T follicular helper cell (primary cell): ENCODE data around the gene APOB.

Experiments
- DNase-seq: peaks from one replicate; pipeline ENCODE4 v3.0.0-alpha.2; 2020; ENCODE audit warnings: low read depth

APOB gene

GRCh38 chr2:21017748-21018276 lies 26.1 kb downstream of the APOB start:
- DNase-seq, result no peak

- no peak for DNase-seq
Observed at GRCh38 chr2:21015281-21015645, 28.6 kb downstream of the APOB start.

- DNase-seq, result no peak
Observed at GRCh38 chr2:21014364-21015280, 29.3 kb downstream of the APOB start.

- no peak for DNase-seq
Observed at GRCh38 chr2:21013043-21013816, 30.6 kb downstream of the APOB start.

GRCh38 chr2:21012557-21012937 lies 31.3 kb downstream of the APOB start:
- DNase-seq, result no peak

- no peak for DNase-seq
Observed at GRCh38 chr2:21011876-21012556, 31.9 kb downstream of the APOB start.

GRCh38 chr2:21011453-21011852 lies 32.4 kb downstream of the APOB start:
- DNase-seq, result no peak

- DNase-seq, result no peak
Observed at GRCh38 chr2:21010813-21011439, 32.9 kb downstream of the APOB start.

- DNase-seq, result no peak
Observed at GRCh38 chr2:21009662-21010225, 34.1 kb downstream of the APOB start.

GRCh38 chr2:21008790-21009661 lies 34.8 kb downstream of the APOB start:
- DNase-seq, result no peak

GRCh38 chr2:21008014-21008789 lies 35.7 kb downstream of the APOB start:
- DNase-seq, result no peak

- no peak for DNase-seq
Observed at GRCh38 chr2:21007129-21008013, 36.5 kb downstream of the APOB start.

- DNase-seq, result no peak
Observed at GRCh38 chr2:21006423-21007128, 37.3 kb downstream of the APOB start.

GRCh38 chr2:21005700-21006422 lies 38.0 kb downstream of the APOB start:
- DNase-seq, result no peak

- no peak for DNase-seq
Observed at GRCh38 chr2:21005111-21005699, 38.7 kb downstream of the APOB start.

- no peak for DNase-seq
Observed at GRCh38 chr2:21004181-21004572, 39.7 kb downstream of the APOB start.
